ENCODE results near the gene SHE. TPM values are rescaled to one million over a fixed set of nuclear protein-coding genes. Genes with fewer than 3 reads are reported as not detected.

The SHE gene
- total and polyA plus RNA-seq, 10 of the 15 experiments (the other 5 are each of a cell fraction or from before 2014, with no cell fraction given): under 0.01 to 0.05 (median 0.03) TPM; not detected in 3

DNA sequence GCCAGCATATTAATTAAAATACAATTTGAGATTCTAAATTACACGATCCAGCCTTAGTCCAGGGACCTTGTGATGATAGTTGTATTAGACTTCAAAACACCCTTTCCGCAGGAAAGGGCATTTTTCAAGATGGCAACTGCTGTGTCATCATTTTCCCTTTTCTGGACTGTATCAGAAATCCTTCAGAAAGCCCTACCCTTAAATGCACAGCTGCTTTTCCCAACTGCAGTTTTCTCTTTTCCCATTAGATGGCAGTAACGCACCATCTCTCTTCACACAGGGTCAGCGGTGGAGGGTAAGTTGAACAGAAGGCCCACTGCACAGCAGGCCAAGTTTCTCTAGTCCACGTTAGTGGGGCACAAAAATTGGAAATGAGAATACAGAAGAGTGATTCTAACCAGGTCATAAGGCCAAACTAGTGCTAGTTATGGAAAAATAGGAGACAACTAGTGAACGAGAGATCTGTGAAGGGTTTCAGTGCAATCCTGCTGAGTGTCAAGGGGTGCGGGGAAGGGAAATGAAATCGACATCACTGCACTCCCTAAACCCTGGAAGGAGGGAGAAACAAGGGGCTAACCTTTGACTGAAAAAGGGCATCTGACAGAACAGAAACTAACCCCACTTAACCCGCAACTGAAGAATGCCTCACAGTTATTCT, 22.3 kb downstream of the SHE start (continued):
- TF ChIP-seq, protein P1, sequence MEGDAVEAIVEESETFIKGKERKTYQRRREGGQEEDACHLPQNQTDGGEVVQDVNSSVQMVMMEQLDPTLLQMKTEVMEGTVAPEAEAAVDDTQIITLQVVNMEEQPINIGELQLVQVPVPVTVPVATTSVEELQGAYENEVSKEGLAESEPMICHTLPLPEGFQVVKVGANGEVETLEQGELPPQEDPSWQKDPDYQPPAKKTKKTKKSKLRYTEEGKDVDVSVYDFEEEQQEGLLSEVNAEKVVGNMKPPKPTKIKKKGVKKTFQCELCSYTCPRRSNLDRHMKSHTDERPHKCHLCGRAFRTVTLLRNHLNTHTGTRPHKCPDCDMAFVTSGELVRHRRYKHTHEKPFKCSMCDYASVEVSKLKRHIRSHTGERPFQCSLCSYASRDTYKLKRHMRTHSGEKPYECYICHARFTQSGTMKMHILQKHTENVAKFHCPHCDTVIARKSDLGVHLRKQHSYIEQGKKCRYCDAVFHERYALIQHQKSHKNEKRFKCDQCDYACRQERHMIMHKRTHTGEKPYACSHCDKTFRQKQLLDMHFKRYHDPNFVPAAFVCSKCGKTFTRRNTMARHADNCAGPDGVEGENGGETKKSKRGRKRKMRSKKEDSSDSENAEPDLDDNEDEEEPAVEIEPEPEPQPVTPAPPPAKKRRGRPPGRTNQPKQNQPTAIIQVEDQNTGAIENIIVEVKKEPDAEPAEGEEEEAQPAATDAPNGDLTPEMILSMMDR (IDR thresholded peaks at IDR 0.05 in 2 of 3, conservative IDR thresholded peaks at IDR 0.05 in 1 of 3; ENCODE audit: control insufficient read depth in 2 of 3, extremely low read depth in 1 of 3, insufficient read depth in 1 of 3, low read depth in 3 of 3, low read length in 3 of 3): peak; percentile 92 to 95 (median 92); a peak in 5 of 6 replicates
- TF ChIP-seq MYB (IDR thresholded peaks at IDR 0.05; ENCODE audit: borderline replicate concordance, low read depth, low read length): no peak
- no peak for TF ChIP-seq HDAC2 (IDR thresholded peaks at IDR 0.05)
- TF ChIP-seq BACH1 (IDR thresholded peaks at IDR 0.05; ENCODE audit: borderline replicate concordance): no peak
- TF ChIP-seq EGR1 (IDR thresholded peaks at IDR 0.05; ENCODE audit: borderline replicate concordance in 1 of 2, low read depth in 2 of 2, low read length in 2 of 2): no peak
- TF ChIP-seq SMARCA5 (IDR thresholded peaks at IDR 0.05): peak; percentile 52; the same call in 1 of the 2 replicates
- no peak for TF ChIP-seq STAT3 (IDR thresholded peaks at IDR 0.05; ENCODE audit: low read depth, low read length)
- TF ChIP-seq EP300 (IDR thresholded peaks at IDR 0.05; ENCODE audit: borderline replicate concordance in 1 of 2, control insufficient read depth in 1 of 2, low read depth in 2 of 2, low read length in 2 of 2): no peak
- TF ChIP-seq TCF12 (IDR thresholded peaks at IDR 0.05; ENCODE audit: low read depth, low read length): 0 out of 2 replicates have a peak, but pooled peaks have one; percentile 21
- TF ChIP-seq, protein P2, sequence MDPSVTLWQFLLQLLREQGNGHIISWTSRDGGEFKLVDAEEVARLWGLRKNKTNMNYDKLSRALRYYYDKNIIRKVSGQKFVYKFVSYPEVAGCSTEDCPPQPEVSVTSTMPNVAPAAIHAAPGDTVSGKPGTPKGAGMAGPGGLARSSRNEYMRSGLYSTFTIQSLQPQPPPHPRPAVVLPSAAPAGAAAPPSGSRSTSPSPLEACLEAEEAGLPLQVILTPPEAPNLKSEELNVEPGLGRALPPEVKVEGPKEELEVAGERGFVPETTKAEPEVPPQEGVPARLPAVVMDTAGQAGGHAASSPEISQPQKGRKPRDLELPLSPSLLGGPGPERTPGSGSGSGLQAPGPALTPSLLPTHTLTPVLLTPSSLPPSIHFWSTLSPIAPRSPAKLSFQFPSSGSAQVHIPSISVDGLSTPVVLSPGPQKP (IDR thresholded peaks at IDR 0.05; ENCODE audit: low read depth, low read length): no peak
- TF ChIP-seq NFXL1 (IDR thresholded peaks at IDR 0.05; ENCODE audit: borderline replicate concordance): no peak
- no peak for TF ChIP-seq SREBF2 (IDR thresholded peaks at IDR 0.05; ENCODE audit: low read length)
- TF ChIP-seq ZNF24 (IDR thresholded peaks at IDR 0.05): no peak
- peak; percentile 68; the same call in 1 of the 2 replicates for TF ChIP-seq FOXM1 (IDR thresholded peaks at IDR 0.05; ENCODE audit: low read depth, low read length)
- TF ChIP-seq, protein P3, sequence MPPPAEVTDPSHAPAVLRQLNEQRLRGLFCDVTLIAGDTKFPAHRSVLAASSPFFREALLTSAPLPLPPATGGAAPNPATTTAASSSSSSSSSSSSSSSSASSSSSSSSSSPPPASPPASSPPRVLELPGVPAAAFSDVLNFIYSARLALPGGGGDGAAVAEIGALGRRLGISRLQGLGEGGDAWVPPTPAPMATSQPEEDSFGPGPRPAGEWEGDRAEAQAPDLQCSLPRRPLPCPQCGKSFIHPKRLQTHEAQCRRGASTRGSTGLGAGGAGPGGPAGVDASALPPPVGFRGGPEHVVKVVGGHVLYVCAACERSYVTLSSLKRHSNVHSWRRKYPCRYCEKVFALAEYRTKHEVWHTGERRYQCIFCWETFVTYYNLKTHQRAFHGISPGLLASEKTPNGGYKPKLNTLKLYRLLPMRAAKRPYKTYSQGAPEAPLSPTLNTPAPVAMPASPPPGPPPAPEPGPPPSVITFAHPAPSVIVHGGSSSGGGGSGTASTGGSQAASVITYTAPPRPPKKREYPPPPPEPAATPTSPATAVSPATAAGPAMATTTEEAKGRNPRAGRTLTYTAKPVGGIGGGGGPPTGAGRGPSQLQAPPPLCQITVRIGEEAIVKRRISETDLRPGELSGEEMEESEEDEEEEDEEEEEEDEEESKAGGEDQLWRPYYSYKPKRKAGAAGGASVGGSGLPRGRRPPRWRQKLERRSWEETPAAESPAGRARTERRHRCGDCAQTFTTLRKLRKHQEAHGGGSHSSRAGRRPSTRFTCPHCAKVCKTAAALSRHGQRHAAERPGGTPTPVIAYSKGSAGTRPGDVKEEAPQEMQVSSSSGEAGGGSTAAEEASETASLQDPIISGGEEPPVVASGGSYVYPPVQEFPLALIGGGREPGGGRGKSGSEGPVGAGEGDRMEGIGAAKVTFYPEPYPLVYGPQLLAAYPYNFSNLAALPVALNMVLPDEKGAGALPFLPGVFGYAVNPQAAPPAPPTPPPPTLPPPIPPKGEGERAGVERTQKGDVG (CRISPR knock-in tag; IDR thresholded peaks at IDR 0.05): no peak
- TF ChIP-seq ESRRA (IDR thresholded peaks at IDR 0.05; ENCODE audit: low read length): no peak
- no peak for TF ChIP-seq MYC (IDR thresholded peaks at IDR 0.05; ENCODE audit: insufficient read depth, insufficient read length, insufficient replicate concordance, low read length, severe bottlenecking)
- TF ChIP-seq SRF (IDR thresholded peaks at IDR 0.05; ENCODE audit: low read depth in 2 of 2, low read length in 2 of 2): 0 out of 4 replicates have a peak, but pooled peaks of 1 of the 2 experiments have one; percentile 44
- no peak for TF ChIP-seq TARDBP (IDR thresholded peaks at IDR 0.05; ENCODE audit: borderline replicate concordance)
- no peak for TF ChIP-seq MTA2 (IDR thresholded peaks at IDR 0.05; ENCODE audit: low read depth)
- TF ChIP-seq RAD21 (IDR thresholded peaks at IDR 0.05; ENCODE audit: insufficient read depth, low read depth, low read length): peak; percentile 100
- TF ChIP-seq KLF5 (IDR thresholded peaks at IDR 0.05; ENCODE audit: partially characterized antibody): no peak
- TF ChIP-seq CHD4 (IDR thresholded peaks at IDR 0.05): no peak
- TF ChIP-seq PAX8 (IDR thresholded peaks at IDR 0.05): no peak
- no peak for TF ChIP-seq POLR2AphosphoS2 (IDR thresholded peaks at IDR 0.05; ENCODE audit: low read depth, low read length)
- TF ChIP-seq BRCA1 (IDR thresholded peaks at IDR 0.05; ENCODE audit: low read depth, low read length): no peak

All from GM12878 (cell line).